Lung (tissue), 12 donors: ENCODE data around the gene KCNC1. TPM values are rescaled to one million over a fixed set of nuclear protein-coding genes. Genes with fewer than 3 reads are reported as not detected.

Experiments
- ATAC-seq: fragments of 200-7000 bp; cut with Tn5 transposase; one replicate; pipeline ENCODE4 v1.9.1; 2020; ENCODE audit warnings: moderate number of reproducible peaks; ENCODE audit not compliant: insufficient read depth, low FRiP score
- DNase-seq, 3 donors: peaks; one replicate each; pipeline ENCODE4 v3.0.0-alpha.2; 2013 to 2017
- H3K27ac ChIP-seq, 2 donors: one replicate each; pipeline ENCODE4 v1.5.1; 2013; ENCODE audit warnings: mild to moderate bottlenecking in 2 of 2, moderate library complexity in 2 of 2, control low read depth in 1 of 2, inconsistent platforms in 1 of 2, low read depth in 1 of 2, low read length in 1 of 2
- H3K27me3 ChIP-seq, 3 donors: one replicate each; pipeline ENCODE4 v1.5.1; 2013; ENCODE audit warnings: low read length in 2 of 3; ENCODE audit not compliant: control insufficient read depth in 3 of 3, insufficient read depth in 3 of 3
- H3K36me3 ChIP-seq, 4 donors: one replicate each; pipeline ENCODE4 v1.5.1; 2013; ENCODE audit warnings: low read length in 4 of 4, mild to moderate bottlenecking in 1 of 4, moderate library complexity in 1 of 4; ENCODE audit not compliant: control insufficient read depth in 4 of 4, insufficient read depth in 4 of 4
- H3K4me1 ChIP-seq, 5 donors: one replicate each; pipeline ENCODE4 v1.5.1; 2013; ENCODE audit warnings: low read length in 5 of 5, mild to moderate bottlenecking in 2 of 5, moderate library complexity in 1 of 5; ENCODE audit not compliant: control insufficient read depth in 5 of 5, insufficient read depth in 5 of 5
- H3K4me3 ChIP-seq: one replicate; pipeline ENCODE4 v1.5.1; 2013; ENCODE audit warnings: mild to moderate bottlenecking, control low read depth, moderate library complexity
- H3K9ac ChIP-seq, 2 donors: one replicate each; pipeline ENCODE4 v1.5.1; 2013; ENCODE audit warnings: low read length in 2 of 2, control low read depth in 1 of 2; ENCODE audit not compliant: insufficient read depth in 1 of 2
- H3K9me3 ChIP-seq, 4 donors: one replicate each; pipeline ENCODE4 v1.5.1; 2013; ENCODE audit warnings: low read length in 3 of 4, mild to moderate bottlenecking in 1 of 4, moderate library complexity in 1 of 4; ENCODE audit not compliant: control insufficient read depth in 4 of 4, insufficient read depth in 3 of 4
- WGBS, 2 donors: extraction: QIAGEN DNeasy Blood & Tissue Kit; methylation state at CpG; one replicate each; pipeline ENCODE4 v1.1.7; 2013; 5-methylcytosine and 5-hydroxymethylcytosine counted together
- polyA plus RNA-seq, 2 donors: library from polyadenylated mRNA; stranded (reverse); fragments of 200-250 nt; gene quantifications; one replicate each; pipeline ENCODE4 v1.2.1, GENCODE V29; 2013
- total RNA-seq, 2 donors: library from RNA; depleted of rRNA in 1 of 2; stranded (reverse); fragments of >200 nt in 1 of 2; gene quantifications; one replicate each; pipeline ENCODE4 v1.2.1, GENCODE V29; 2014 to 2021
- TF ChIP-seq, protein P1 (sequence below): IDR thresholded peaks from 2 replicates; pipeline ENCODE4 v1.5.1; 2012; ENCODE audit warnings: mild to moderate bottlenecking; ENCODE audit errors: control extremely low read depth, extremely low read depth
- donor health status: control.
- donor health status: control.
- donor health status: Bipolar disorder and iron deficiency.
- donor health status: healthy.
- donor health status: DM: yes; HTN: yes; CAD: no.

The KCNC1 gene
- total and polyA plus RNA-seq, 4 donors = 0.01 TPM; not detected in 3

DNA sequence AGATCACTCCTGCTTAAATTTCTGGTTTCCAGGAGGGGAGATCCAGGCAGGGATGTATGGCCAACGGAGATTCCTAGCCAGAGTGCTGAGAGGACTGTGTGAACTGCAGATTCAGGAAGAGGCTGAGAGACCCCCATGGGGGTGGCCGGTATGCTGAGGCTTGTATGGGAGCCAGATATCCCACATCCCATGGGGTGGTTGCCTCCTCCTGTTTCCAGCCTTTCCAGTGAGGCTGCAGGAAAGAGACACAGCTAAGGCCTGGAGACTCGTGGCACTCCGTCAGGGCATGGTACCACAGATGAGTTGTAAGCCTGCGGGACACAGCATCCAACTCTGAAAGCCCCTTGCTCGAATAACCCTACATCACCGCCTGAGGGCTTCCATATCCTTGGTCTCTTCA lies 16.6 kb upstream of the KCNC1 start:
- ATAC-seq (no peak), DNase-seq (no peak)
- Histone ChIP-seq H3K9ac (no peak overlapping the region), H3K4me1 (peaks cover 0 to 13% (median 3%) of the 10 kb centered on the region in 5 donors), H3K27me3 (peaks cover 43 to 85% (median 72%) of the 10 kb centered on the region in 3 donors), H3K36me3 (no peaks in the 10 kb centered on the region), H3K9me3 (peaks cover 0 to 7% (median 0%) of the 10 kb centered on the region in 4 donors), H3K4me3 (no peak overlapping the region), H3K27ac (no peak overlapping the region)
- 56 to 61% methylated on average over 7 of the region's 7 CpGs for WGBS, 2 donors
- TF ChIP-seq, protein P1, sequence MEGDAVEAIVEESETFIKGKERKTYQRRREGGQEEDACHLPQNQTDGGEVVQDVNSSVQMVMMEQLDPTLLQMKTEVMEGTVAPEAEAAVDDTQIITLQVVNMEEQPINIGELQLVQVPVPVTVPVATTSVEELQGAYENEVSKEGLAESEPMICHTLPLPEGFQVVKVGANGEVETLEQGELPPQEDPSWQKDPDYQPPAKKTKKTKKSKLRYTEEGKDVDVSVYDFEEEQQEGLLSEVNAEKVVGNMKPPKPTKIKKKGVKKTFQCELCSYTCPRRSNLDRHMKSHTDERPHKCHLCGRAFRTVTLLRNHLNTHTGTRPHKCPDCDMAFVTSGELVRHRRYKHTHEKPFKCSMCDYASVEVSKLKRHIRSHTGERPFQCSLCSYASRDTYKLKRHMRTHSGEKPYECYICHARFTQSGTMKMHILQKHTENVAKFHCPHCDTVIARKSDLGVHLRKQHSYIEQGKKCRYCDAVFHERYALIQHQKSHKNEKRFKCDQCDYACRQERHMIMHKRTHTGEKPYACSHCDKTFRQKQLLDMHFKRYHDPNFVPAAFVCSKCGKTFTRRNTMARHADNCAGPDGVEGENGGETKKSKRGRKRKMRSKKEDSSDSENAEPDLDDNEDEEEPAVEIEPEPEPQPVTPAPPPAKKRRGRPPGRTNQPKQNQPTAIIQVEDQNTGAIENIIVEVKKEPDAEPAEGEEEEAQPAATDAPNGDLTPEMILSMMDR = no peak

DNA sequence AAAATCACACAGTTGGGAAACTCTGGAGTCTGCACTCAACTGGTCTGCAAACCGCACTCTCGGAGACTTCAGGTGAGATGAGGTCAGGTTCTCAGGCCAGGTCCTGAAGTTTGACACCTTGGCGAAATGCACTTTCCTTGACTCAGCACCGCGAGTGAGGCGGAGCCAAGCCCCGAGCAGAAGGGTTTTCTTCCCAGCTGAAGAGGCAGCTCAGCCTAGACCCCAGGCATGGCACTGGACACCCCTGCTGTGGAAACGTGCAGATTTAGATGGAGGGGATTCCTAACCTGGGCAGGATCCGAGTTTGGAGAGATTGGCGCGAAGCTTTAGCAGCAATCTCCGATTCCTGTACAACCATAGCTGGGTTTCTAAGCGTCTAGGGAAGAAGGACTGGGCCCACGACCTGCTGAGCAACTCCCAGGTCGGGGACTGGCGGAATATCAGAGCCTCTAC lies 16.0 kb upstream of the KCNC1 start:
- TF ChIP-seq, protein P1 = no peak
- H3K4me3 ChIP-seq = no peak overlapping the region
- H3K9ac ChIP-seq = no peak overlapping the region
- H3K4me1 ChIP-seq = peaks cover 0 to 13% (median 3%) of the 10 kb centered on the region in 5 donors
- no peak overlapping the region for H3K27ac ChIP-seq
- peaks cover 0 to 7% (median 0%) of the 10 kb centered on the region in 4 donors for H3K9me3 ChIP-seq
- peaks cover 43 to 87% (median 75%) of the 10 kb centered on the region in 3 donors for H3K27me3 ChIP-seq
- no peak for DNase-seq
- 9 to 15% methylated on average over 16 of the region's 16 CpGs for WGBS, 2 donors
- no peaks in the 10 kb centered on the region for H3K36me3 ChIP-seq
- no peak for ATAC-seq

DNA sequence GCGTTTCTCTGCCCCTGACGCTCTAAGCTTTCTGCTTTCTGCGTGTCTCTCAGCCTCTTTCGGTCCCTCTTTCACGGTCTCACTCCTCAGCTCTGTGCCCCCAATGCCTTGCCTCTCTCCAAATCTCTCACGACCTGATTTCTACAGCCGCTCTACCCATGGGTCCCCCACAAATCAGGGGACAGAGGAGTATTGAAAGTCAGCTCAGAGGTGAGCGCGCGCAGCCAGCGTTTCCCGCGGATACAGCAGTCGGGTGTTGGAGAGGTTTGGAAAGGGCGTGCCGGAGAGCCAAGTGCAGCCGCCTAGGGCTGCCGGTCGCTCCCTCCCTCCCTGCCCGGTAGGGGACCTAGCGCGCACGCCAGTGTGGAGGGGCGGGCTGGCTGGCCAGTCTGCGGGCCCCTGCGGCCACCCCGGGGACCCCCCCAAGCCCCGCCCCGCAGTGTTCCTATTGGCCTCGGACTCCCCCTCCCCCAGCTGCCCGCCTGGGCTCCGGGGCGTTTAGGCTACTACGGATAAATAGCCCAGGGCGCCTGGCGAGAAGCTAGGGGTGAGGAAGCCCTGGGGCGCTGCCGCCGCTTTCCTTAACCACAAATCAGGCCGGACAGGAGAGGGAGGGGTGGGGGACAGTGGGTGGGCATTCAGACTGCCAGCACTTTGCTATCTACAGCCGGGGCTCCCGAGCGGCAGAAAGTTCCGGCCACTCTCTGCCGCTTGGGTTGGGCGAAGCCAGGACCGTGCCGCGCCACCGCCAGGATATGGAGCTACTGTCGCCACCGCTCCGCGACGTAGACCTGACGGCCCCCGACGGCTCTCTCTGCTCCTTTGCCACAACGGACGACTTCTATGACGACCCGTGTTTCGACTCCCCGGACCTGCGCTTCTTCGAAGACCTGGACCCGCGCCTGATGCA lies 15.3 kb upstream of the KCNC1 start, which contains the start of gene MYOD1:
MYOD1 (plus strand) TSS at position 544 of the 910 bp plus-strand sequence; CDS start at position 756, 212 bp downstream.
- H3K9me3 ChIP-seq = peaks cover 0 to 7% (median 0%) of the 10 kb centered on the region in 4 donors
- WGBS, 2 donors = 2 to 4% methylated on average over 64 to 68 of the region's 68 CpGs

More for the DNA sequence above, 15.3 kb upstream of the KCNC1 start, which contains the start of gene MYOD1:
- DNase-seq = peak in 1 of 3 donors; percentile 14
- TF ChIP-seq, protein P1 = no peak
- H3K4me3 ChIP-seq = no peak within 1 kb of the TSS
- no peak within 1 kb of the TSS for H3K9ac ChIP-seq
- H3K27me3 ChIP-seq = peaks cover 48 to 89% (median 76%) of the 10 kb centered on the region in 3 donors
- peaks cover 0 to 13% (median 3%) of the 10 kb centered on the region in 5 donors for H3K4me1 ChIP-seq
- no peak for ATAC-seq
- H3K27ac ChIP-seq = no peak within 1 kb of the TSS
- H3K36me3 ChIP-seq = no peaks in the 10 kb centered on the region
